ENCODE measurements around the gene MSI2.

MSI2 gene

DNA sequence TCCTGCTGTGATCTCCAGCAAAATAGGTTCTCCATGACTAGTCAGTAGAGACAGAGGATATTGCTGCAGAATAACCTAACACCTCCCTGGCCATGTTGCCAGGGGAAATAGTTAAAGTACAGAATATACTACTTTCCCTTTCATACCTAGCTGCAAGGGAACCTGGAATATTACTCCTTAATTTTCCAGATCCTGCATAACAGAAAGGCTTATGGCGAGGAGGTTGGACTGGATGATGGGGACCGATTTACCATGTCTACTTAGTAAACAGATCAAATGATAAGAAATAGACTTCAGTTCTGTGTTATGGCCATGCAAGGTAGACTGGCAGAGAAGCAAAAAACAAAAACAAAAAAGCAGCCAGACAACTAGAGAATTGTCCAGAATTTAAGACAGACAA is 117.4 kb downstream of the MSI2 start:
- no peak for DNase-seq

DNA sequence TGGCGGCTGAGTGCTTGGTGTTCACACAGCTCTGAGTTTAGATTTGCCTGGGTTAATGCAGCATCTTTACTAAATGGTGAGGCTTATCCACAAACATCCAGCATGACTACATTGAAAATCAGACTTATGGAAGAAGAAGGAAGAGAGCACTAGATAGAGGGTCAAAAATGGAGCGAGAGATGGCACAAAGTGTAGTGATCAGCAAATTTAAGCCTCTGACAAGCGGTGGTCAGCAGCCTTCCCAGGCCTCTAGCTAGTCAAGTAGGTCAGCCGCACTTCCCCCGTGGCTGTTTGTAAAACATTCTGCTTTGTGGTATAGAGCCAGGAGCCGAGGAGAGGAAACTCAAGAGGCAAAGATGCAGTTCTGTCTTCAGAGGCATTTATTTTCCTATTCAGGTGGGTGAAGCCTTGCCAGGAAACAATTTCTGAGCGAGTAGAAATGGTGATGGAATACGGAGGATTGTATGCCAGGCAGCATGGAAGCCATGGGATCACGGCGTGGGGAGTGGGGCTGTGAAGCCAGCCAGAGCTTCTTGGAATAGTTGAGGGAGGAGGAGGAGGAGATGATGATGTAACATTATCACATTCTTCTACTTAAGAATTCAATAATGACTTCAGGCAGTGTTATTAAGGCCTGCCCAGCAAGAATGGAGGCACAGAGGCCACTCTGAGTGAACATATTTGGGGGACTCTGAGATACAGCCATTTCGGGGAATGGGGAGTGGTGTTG is 118.9 kb downstream of the MSI2 start:
- DNase-seq, result no peak

DNA sequence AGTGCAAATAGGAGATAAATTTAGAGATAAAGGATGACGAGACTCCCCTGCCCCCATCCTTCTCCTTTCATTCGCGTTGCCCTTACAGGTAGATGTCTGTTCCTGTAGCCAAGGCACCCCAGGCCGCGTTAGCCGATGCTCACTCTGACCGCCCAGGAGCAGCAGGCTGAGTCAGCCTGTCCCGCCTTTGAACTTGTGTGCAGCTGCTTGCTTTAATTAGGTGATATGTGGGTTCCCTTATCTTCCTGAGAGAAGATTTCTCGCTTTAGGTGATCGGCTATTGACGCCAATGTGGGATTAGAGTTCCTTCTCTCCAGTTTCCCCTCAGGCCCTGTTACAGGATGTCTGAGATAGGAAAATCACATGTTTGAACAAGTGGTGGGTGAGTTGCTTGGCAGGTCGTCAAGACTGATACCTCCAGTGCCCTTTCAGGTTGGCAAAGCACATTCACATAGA is 119.5 kb downstream of the MSI2 start:
- no peak for DNase-seq

DNA sequence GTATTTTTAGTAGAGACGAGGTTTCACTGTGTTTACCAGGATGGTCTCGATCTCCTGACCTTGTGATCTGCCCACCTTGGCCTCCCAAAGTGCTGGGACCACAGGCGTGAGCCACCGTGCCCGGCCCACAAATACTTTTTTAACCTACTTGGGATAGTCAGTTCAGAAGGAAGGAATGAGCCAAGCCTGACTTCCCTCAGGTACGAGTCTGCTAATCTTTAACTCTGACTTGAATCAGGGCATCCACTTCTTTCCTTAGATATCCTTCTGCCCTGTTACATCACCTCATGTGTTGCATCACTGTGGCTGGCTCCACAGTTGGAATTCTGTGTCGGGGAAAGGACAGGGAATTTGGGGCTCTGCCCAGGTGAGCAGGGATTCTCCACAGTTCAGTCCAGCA is 120.8 kb downstream of the MSI2 start:
- no peak for DNase-seq

DNA sequence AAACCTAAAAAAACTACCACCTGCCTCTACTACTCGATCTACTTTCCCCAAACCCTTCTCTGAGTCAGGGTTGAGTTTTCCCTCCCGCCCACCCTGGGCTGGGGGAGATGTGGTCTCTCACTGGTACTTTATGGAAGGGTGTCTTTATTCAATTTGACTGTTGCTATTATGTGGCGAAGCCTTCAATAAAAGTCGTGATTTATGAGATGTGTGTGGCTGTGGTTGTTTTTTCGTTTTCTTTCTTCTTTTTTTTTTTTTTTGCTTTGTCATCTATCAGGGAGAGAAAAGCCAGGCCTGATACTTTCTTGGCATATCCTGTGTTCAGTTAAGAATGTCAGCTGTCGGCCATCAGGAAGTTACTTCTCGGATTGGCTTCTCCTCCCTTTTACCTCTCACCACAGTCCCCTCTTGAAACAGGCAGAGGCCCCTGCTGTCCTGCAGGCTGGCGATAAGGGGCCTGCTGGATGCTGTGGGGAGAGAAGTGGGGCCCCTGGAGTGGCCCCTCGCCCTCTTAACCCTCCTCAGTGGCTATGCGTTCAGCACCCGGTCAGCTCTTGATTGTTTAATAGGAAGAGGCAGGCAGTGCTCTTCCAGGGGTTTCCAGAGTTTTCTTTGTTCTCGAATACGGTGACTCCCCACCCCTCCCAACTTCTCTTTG is 123.0 kb downstream of the MSI2 start:
- no peak for DNase-seq

DNA sequence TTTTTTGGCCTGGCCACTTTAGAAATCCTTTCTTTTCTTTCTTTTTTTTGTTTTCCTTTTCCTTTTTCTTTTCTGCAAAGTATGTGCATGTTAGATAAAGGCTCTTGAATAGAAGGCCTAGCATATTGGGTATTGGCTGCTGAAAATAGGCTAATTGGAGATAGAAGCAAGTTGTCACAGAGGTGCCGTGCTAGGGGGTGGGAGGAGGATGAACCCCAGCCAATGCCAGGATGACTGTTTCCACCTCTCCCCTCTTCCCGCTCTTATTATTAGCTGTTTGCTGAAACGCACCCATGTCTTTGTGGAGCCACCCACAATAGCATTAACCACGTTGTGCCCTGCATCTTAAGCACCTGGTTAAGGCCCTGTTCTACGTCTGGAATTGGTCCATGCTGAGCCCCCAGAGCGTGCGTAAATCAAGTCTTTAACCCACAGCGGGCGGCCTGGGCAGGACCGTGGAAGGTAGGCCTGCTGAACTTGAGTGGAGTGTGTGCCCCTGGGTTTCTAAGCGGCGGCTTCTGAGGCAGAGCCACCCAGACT is 123.6 kb downstream of the MSI2 start:
- DNase-seq, result no peak

DNA sequence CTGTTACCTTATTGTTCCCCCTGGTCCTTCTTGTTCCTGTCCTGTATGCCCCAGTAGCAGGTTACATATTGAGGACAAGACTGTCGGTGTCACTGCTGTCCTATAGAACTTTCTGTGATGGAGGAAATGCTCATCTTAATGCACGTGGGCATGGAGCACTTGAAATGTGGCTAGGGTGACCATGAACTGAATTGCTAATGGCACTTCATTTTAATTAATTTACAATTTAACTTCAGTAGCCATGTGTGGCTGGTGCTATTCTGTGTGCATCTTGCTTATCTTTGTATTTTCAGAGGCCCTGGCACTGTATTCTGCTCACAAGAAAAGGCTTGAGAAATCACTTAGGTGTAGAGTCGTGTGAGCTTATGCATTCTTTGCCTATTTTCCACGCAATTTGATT is 125.2 kb downstream of the MSI2 start:
- no peak for DNase-seq

DNA sequence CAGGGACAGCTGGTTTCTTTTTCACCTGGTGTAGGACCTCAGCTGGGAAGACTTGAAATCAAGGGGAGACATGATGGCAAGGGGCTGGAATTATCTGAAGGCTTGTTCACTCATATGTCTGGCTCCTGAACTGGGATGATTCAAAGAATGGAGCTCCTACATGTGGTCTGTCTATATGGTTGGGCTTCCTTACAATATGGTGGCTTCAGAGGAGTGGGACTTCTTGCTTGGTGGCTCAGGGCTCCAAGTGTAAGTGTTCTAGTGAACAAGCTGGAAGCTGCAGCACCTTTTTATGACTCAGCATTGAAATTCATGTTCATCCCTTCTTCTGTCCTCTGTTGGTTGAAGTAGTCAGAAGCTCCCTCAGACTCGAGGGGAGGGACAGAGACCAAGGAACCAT is 127.9 kb downstream of the MSI2 start:
- DNase-seq, result no peak

DNA sequence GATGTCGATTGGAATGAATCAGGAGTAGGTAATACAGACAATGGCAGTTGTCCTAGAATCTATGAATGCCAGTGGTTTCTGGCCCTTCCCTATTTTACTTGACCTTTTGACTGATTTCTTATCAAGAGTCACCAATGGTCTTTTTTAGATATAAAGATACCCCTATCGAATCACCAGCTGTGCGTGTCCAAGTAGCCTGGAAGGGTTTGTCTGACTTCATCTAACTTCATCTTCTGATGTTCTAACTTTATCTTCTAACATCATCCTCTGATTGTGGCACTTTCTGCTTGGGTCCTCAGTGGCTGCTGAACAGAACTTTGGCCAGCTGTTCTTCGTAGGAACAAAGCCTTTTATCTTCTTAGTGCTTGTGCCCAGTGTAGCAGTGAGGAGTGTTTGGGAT is 129.7 kb downstream of the MSI2 start:
- no peak for DNase-seq

DNA sequence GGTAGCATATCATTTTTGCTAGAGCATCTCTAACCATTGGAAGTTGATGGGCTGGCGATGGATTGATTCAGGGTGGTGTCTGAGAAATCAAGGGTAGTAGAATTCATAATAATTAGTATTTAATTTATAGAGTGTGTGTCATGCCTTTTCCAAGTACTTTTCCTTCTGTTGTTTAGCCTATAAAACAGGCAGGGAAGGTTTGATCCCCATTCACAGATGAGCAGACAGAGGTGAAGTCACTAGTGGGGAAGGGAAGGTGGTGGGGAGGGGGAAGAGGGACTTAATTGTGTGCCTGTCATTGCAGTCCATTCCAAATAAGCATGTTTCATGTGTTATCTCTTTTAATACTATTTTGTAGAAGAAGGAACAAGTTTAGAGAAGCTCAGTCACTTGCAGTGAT is 131.3 kb downstream of the MSI2 start:
- DNase-seq, result no peak

DNA sequence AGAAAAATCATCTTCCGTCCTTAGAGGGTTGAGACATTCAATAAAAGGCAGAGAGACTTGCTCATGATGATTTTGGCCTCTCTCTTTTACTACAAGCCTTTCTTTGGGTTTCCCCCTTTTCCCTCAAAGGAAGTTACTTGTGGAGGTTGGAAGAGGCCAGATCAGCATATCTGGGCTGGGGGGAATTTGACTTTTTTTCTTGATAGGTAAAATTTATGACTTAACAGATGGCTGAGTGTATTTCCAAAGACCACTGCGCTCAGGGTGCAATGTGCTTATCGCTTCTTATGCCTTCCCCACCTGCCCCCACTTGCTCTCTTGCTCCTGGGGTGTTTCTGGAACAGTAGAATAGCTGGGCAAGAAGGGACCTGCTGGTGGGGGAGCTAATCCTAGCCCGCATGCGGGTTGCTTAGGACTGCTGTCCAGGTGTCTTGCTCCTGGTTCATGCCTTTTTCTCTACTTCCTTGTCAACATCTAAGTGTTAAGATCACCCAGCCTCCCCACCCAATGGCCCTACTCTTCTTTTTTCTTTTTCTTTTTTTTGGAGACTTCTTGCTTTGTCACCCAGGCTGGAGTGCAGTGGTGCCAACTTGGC is 131.9 kb downstream of the MSI2 start:
- no peak for DNase-seq

DNA sequence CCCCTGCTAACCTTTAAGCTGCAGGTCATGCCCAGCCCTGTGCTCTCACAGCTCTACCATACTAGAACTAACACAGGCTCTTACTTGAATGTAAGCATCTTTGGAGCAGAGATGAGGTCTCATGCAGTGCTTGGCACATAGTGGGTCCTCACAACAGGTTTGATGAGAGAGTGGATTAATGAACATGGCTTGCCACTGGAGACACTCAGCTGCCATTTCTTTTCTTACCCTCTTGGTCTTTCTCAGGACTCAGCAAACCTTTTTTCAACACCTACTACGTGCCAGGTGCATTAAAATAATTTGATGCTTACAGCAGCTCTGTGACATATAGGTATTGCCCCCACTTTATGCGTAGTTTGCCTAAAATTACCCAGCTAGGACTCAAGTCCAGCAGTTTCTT is 133.2 kb downstream of the MSI2 start:
- no peak for DNase-seq

DNA sequence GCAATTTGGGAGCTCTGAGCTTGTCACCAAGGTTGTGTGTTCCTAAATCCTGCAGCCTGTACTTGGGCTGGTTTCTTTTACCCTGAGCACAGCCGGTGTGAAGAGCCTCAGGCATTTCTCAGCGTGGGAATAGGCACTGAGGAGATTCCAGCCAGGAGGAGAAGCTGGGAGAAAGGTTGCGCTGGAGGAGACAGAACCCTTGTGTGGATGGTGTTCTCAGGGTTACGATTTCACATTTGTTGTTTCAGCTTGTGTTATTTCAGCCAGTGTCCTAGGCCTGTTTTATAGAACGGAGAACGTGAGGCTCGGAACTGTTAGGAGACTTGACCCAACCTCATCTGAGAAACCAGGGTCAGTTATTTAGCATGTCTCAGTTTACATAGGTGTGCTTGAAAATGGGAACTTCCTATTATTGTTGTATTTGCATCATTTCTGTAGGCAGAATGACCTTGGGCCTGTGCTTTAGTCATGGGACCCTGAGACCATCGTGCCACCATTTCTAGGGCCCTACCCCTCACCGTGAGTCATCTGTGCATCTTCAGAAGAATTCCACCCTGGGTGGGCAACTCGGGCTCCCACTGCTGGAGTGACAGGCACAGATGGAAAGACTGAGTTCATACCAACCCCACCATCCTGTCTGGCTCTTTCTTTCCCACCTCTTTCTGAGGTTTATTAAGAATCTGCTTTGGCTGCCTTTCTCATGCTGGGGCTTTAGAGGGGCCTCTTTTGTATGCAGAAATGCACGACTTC is 134.9 kb downstream of the MSI2 start:
- DNase-seq, result no peak

DNA sequence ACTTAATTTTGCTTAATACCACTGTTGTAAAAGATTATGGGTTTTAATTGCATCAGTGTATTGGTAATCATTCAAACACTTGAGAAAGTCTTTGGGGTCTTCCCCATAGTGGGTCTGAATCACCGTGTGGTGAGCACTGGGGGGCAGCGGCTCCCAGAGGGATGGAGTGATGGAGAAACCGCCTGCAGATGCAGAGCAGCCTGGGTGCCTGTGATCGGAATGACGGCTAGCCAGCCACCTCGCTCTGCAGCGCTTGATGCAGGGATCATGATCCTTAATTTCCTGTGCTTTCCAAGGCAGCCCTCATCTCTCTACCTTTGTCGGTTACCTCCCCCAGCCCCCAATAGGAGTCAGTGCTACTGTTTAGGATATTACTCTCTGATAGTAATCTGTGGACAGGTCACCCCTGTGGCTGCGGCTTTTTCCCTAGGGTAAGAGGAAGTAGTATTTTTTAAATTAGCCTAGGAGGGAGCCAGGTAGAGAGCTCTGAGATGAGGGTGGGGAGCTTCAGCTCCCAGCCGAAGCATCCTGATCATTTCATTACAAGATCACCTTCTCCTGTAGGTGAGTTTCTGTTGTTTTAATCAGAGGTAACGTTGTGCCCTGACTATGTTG is 135.6 kb downstream of the MSI2 start:
- no peak for DNase-seq

DNA sequence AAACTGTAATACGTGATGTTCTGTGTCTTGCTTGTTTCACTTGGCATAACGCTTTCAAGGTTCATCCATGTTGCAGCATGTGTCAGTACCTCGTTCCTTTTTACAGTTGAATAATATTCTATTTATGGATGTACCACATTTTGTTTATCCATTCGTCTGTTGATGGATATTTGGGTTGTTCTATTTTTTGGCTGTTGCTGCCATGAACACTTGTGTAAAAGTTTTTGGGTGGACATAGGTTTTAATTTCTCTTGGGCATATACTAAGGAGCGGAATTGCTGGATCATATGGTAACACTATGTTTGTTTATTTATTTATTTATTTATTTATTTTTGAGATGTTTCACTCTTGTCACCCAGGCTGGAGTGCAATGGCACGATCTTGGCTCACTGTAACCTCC is 137.0 kb downstream of the MSI2 start:
- no peak for DNase-seq

DNA sequence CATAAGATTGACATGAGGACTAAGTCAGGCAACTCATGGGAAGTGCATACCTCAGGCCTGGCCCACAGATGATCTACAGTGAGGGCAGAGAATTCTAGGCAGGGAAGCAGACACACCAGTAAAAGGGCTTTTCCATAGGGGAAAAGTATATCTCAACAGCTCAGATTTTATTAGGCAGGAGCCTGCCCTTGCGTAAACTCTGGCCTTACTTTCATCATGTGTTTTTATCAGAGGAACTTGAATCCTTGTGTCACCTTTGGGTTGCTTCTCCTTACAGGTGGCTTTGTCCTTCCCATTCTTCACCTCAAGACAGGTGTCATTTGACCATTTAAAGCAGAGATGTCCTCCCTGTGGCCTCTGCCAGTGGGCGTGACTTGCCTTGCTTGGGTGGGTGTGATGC is 138.1 kb downstream of the MSI2 start:
- DNase-seq, result no peak

DNA sequence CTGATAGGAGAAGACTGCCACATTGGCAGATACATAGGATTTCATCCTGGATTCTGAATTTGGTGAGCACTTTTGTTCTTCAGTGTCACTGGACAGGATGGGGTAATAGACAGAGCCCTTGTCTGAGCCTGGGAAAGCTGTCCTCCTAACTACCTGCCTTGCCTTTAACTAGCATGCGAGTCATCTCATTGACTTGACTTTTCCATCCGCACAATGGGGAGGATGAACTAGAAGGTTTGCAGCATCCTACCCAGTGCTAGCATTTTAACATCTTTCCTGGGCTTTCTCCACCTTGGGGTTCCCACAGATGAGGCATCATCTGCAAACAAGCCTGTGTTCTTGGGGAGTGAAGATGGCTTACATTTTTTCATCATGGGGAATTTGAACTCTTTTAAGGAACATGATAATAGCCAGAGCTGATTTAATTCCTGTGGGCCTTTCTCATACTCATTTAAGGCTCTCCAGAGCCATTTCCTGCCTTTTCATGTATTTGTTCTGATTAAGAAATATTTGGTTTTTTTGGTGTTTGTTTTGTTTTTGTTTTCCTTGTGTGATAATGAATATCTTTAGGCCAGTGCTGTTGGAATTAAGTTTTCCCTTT is 139.5 kb downstream of the MSI2 start:
- DNase-seq, result no peak

DNA sequence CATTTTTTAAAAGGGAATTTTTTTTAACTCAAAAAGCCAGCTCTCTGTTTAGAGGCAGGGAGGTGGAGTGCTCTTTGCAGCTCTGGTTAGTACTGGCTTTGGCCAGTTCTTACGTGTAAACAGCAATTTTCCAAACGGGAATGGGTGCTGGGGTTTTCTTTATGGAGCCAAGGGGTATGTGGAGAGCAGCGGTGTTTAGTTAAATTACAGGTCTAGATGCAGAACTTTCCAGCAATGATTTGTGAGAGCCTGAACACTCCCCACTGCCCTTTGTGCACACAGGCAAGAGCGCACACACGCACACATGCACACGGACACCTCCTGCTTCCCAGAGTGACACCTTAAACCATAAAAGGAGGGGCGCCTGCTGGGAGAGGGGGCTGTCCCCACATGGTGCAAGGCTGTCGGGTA is 140.2 kb downstream of the MSI2 start:
- no peak for DNase-seq

DNA sequence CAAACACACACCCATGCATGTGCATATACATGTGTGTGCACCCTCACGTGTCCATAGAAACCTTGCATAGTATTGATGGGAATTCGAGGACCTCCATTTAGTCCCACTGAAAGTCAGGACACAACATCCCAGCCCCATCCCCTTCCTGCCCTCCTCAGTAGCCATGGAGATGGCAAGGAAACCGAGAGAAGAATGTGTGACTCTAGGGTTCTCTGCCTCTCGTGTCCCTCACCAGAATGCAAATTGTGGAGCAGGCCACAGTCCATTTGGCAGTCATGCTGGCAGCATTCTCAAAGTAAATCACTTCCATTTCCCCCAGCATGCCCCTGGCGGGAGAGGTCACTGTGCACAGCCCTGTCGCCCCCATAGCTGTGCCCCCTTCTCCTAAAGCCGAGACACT is 141.1 kb downstream of the MSI2 start:
- no peak for DNase-seq

DNA sequence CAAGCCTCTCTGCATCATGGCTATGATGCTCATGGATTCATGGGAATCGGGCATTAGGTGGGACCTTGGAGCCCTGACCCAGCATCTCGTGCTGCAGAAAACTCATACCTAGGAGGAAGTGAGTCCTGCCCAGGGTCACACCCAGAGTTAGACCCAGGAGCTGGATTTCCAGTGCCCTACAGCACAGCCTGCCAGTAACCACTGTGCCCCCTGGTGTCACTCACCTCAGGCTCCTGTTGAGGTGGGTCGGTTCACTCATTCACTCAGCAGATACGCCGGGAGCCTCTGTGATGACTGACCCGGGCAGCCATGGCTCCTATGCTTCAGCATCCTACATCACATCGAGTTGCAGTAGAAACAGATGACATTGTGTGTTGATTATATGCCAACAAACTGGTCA is 143.4 kb downstream of the MSI2 start:
- no peak for DNase-seq

DNA sequence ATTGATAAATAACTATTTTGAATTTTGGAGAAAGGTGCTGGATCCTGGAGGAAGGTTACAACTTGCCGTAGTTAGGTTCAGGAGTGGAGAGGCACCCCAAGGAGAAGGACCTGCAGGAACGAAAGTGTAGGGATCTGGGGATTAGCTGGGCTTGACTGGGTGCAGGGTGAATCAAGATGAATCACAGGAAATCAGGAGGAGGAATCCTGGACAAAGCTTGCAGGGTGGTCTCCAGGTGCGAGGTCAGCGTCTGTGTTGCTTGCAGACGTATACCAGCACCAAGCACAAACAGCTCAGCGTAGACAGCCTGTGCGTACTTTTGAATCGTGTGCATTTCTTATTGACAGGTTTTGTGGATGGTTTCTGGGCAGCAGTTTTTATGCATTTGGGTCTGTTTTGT is 144.3 kb downstream of the MSI2 start:
- no peak for DNase-seq

Measured in activated gamma-delta T cell treated with Interleukin-2 at 50 U/mL for 16 hours (primary cell).